ENCODE results near the gene PABPC1L. TPM values are rescaled to one million over a fixed set of nuclear protein-coding genes. Genes with fewer than 3 reads are reported as not detected.
"Not testable (repeated sequence)": the region's sequence is repeated elsewhere in the genome, so short reads cannot be mapped to it uniquely, and the experiment has no call there.

The PABPC1L gene
- total RNA-seq, 4 donors from 2014 or later = 12.0 to 112 (median 31.6) TPM

DNA sequence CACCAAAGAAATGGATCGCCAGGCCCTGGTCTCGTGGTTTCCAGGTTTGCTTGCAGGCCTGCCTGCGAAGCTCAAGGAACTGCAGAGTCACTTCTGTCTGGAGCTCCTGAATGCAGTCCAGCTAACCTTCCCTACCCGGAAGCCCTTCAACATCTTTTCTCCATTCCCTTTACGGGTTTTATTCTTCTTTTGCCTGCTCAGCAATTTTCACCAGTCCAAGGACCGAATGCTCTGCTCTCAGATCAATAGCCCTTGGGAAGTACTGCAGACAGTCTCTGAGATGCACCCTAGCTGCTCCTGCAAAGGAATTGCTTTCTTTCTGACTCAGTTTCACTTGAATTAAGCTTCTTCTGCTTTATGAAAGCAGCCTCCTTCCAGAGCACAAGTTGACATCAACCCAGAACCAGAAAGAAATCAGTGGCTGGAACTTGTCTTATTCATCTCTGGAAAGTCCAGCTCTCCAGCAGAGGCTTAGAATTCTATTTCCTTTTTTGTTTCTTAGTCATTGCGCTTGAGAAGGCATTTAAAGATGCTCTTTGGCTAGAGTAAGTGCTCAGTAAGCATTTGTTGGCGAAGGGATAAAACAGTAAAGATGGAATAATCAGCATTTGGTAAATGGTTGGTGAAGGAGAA, 43.0 kb upstream of the PABPC1L start:
- Histone ChIP-seq H3K4me3 (no peak overlapping the region), H3K9me3 (no peaks in the 10 kb centered on the region), H3K27me3 (no peaks in the 10 kb centered on the region), H3K36me3 (no peaks in the 10 kb centered on the region), H3K4me1 (peaks cover 0 to 14% (median 3%) of the 10 kb centered on the region in 4 donors), H3K27ac (no peak overlapping the region)
- TF ChIP-seq, protein P1, sequence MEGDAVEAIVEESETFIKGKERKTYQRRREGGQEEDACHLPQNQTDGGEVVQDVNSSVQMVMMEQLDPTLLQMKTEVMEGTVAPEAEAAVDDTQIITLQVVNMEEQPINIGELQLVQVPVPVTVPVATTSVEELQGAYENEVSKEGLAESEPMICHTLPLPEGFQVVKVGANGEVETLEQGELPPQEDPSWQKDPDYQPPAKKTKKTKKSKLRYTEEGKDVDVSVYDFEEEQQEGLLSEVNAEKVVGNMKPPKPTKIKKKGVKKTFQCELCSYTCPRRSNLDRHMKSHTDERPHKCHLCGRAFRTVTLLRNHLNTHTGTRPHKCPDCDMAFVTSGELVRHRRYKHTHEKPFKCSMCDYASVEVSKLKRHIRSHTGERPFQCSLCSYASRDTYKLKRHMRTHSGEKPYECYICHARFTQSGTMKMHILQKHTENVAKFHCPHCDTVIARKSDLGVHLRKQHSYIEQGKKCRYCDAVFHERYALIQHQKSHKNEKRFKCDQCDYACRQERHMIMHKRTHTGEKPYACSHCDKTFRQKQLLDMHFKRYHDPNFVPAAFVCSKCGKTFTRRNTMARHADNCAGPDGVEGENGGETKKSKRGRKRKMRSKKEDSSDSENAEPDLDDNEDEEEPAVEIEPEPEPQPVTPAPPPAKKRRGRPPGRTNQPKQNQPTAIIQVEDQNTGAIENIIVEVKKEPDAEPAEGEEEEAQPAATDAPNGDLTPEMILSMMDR (IDR thresholded peaks at IDR 0.05) = no peak
- TF ChIP-seq POLR2AphosphoS5 (IDR thresholded peaks at IDR 0.05) = no peak
- no peak for TF ChIP-seq POLR2A (IDR thresholded peaks at IDR 0.05)
- no peak for TF ChIP-seq EP300 (IDR thresholded peaks at IDR 0.05; ENCODE audit: low read depth)
- no peak for DNase-seq
- in situ Hi-C loops (cut with MboI; ENCODE audit: low pct_ligation_motif_present in 1 of 4, low pct_unique_long_range_greater_than_20kb in 1 of 4, low sequenced_read_pairs in 3 of 4) = loop anchor here (5.0 to 25.0 kb wide), 5 partner anchors 122 to 185 kb away; partner anchors contain the start of gene KCNK15 (in 2 of the 4)
- intact Hi-C loops (cut with DNase I; ENCODE audit: low total_unique reads) = loop anchor here (5.0 kb wide), 2 partner anchors 120 to 180 kb away; partner anchors contain the start of gene KCNK15
- 63 to 77% methylated on average over 4 to 8 of the region's 8 CpGs for WGBS, 2 donors (ENCODE audit: low coverage in 1 of 2)

DNA sequence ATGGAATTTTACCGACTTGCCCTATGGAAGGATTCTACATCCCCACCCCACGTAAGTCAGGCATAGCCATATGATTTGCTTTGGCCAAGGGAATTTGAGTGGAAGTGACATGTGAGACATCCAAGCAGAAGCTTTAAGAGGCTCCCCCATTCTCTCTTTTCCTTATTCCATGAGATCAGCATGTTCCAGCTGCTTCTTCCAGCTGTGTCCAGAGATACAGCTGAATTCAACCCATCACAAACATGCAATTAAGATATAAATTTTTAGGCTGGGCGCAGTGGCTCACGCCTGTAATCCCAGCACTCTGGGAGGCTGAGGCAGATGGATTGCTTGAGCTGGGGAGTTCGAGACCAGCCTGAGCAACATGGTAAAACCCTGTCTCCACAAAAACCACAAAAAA, 40.4 kb upstream of the PABPC1L start:
- Histone ChIP-seq H3K36me3 (no peaks in the 10 kb centered on the region), H3K9me3 (no peaks in the 10 kb centered on the region), H3K4me3 (no peak overlapping the region), H3K27me3 (no peaks in the 10 kb centered on the region), H3K4me1 (peaks cover 0 to 8% (median 3%) of the 10 kb centered on the region in 4 donors), H3K27ac (no peak overlapping the region)
- WGBS, 2 donors (ENCODE audit: low coverage in 1 of 2) = 60 to 68% methylated on average over 4 to 5 of the region's 5 CpGs
- no peak for TF ChIP-seq EP300 (IDR thresholded peaks at IDR 0.05; ENCODE audit: low read depth)
- no peak for TF ChIP-seq POLR2AphosphoS5 (IDR thresholded peaks at IDR 0.05)
- TF ChIP-seq, protein P1 (IDR thresholded peaks at IDR 0.05) = no peak
- TF ChIP-seq POLR2A (IDR thresholded peaks at IDR 0.05) = no peak
- in situ Hi-C loops (cut with MboI; ENCODE audit: low pct_ligation_motif_present in 1 of 4, low pct_unique_long_range_greater_than_20kb in 1 of 4, low sequenced_read_pairs in 3 of 4) = loop anchor here (5.0 to 25.0 kb wide), 5 partner anchors 125 to 187 kb away; partner anchors contain the start of gene KCNK15 (in 2 of the 4)
- intact Hi-C loops (cut with DNase I; ENCODE audit: low total_unique reads) = loop anchor here (5.0 kb wide), 2 partner anchors 122 to 182 kb away; partner anchors contain the start of gene KCNK15
- DNase-seq = no peak

DNA sequence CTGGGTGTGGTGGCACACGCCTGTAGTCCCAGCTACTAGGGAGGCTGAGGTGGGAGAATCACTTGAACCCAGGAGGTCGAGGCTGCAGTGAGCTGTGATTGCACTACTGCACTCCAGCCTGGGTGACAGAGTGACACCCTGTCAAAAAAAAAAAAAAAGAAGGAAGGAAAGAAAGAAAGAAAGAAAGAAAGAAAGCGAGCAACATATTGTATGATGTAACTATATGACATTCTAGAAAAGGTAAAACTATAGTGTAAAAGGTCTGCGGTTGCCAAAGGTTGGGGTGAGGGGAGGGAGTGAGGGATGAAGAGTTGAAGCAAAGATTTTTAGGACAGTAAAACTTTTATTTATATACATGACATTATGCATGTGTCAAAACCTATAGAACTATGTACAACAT, 27.5 kb upstream of the PABPC1L start:
- DNase-seq; H3K4me3 ChIP-seq; H3K9me3 ChIP-seq; H3K27ac ChIP-seq; H3K27me3 ChIP-seq; H3K36me3 ChIP-seq; in situ Hi-C loops (cut with MboI; ENCODE audit: low pct_ligation_motif_present in 1 of 4, low pct_unique_long_range_greater_than_20kb in 1 of 4, low sequenced_read_pairs in 3 of 4); intact Hi-C loops (cut with DNase I; ENCODE audit: low total_unique reads): not testable (repeated sequence)
- 67 to 87% methylated on average over 4 of the region's 4 CpGs for WGBS, 2 donors (ENCODE audit: low coverage in 1 of 2)
- peaks cover 0 to 21% (median 18%) of the 10 kb centered on the region in 4 donors for H3K4me1 ChIP-seq

DNA sequence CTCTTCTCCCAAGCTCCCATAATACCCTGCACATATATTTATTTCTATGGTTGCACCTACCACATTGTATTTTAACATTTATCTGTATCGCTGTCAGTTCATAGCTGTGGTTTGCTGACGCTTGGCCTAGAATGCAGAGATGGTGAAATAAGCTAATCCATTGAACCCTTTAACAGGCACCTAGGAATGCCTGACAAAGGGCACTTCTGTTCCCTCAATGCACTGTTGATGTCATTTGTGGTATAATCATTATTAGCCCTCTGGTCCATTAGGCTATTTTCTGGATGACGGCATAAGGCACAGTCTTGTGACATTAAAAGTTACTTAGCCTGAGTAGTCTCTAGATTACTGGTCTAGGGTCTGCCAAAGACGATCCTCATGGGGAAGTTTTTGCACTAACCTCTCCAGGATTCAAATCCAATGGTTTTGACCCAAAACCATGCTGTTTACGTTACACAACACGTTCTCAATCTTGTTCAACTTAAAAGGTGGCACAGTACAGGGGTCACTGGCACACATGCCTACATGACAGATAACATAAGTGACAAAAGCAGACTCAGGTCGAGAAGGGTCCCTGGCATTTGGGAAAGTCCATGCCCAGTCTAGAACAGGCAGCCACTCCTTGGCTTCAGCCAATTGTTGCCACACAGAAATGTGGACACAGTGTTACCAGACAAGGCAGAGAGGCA, 26.5 kb upstream of the PABPC1L start:
- 92% methylated on average over 7 of the region's 7 CpGs; no CpG with 5 or more reads in 1 of the 2 donors for WGBS, 2 donors (ENCODE audit: low coverage in 1 of 2)
- TF ChIP-seq EP300 (IDR thresholded peaks at IDR 0.05; ENCODE audit: low read depth) (no peak), POLR2A (IDR thresholded peaks at IDR 0.05) (no peak), POLR2AphosphoS5 (IDR thresholded peaks at IDR 0.05) (no peak)
- TF ChIP-seq, protein P1 (IDR thresholded peaks at IDR 0.05) = no peak

More for the DNA sequence above, 26.5 kb upstream of the PABPC1L start:
- Histone ChIP-seq H3K36me3 (no peaks in the 10 kb centered on the region), H3K27ac (no peak overlapping the region), H3K9me3 (no peaks in the 10 kb centered on the region), H3K27me3 (no peaks in the 10 kb centered on the region), H3K4me3 (no peak overlapping the region), H3K4me1 (peaks cover 3 to 30% (median 28%) of the 10 kb centered on the region in 4 donors)
- DNase-seq = no peak
- intact Hi-C loops (cut with DNase I; ENCODE audit: low total_unique reads) (no loop called here), in situ Hi-C loops (cut with MboI; ENCODE audit: low pct_ligation_motif_present in 1 of 4, low pct_unique_long_range_greater_than_20kb in 1 of 4, low sequenced_read_pairs in 3 of 4) (no loop called here)

Data from transverse colon (tissue), 4 donors.